DND-41 (cell line): ENCODE results near the gene IL36B.

ENCODE experiments used
- ATAC-seq: fragments of 200-7000 bp; cut with Tn5 transposase; 3 replicates; pipeline ENCODE4 v1.9.1; 2021; ENCODE audit warnings: low read depth; ENCODE audit not compliant: insufficient read depth
- DNase-seq: peaks from one replicate; pipeline ENCODE4 v3.0.0-alpha.2; 2020
- H2AFZ ChIP-seq: 2 replicates; pipeline ENCODE4 v1.6.0; 2012; ENCODE audit warnings: low read depth, low read length
- H3K27ac ChIP-seq: 2 replicates; pipeline ENCODE4 v1.5.1; 2012; ENCODE audit warnings: low read length, inconsistent platforms
- H3K27me3 ChIP-seq: fragments of 200-600 bp; sonication (generic); 2 replicates; pipeline ENCODE4 v1.6.0; 2012; ENCODE audit warnings: low read length, mild to moderate bottlenecking, inconsistent platforms; ENCODE audit not compliant: insufficient read depth, poor library complexity
- H3K36me3 ChIP-seq: 2 replicates; pipeline ENCODE4 v1.5.1; 2012; ENCODE audit warnings: low read length, inconsistent platforms; ENCODE audit not compliant: insufficient read depth
- H3K4me1 ChIP-seq: 2 replicates; pipeline ENCODE4 v1.5.1; 2012; ENCODE audit warnings: mild to moderate bottlenecking, low read length; ENCODE audit not compliant: insufficient read depth
- H3K4me2 ChIP-seq: 2 replicates; pipeline ENCODE4 v1.6.0; 2012; ENCODE audit warnings: mild to moderate bottlenecking, moderate library complexity, low read length, inconsistent platforms; ENCODE audit not compliant: insufficient read depth
- H3K4me3 ChIP-seq, 2 experiments: fragments of 200-600 bp in 1 of 2; shearing (Covaris generic) in 1 of 2; 2 replicates each; pipeline ENCODE4 v1.5.1; 2012 to 2016; ENCODE audit warnings: inconsistent platforms in 2 of 2, low read length in 2 of 2, mild to moderate bottlenecking in 2 of 2, low read depth in 1 of 2, moderate library complexity in 1 of 2
- H3K79me2 ChIP-seq: 2 replicates; pipeline ENCODE4 v1.6.0; 2012; ENCODE audit warnings: low read length, inconsistent platforms; ENCODE audit not compliant: insufficient read depth
- H3K9ac ChIP-seq: 2 replicates; pipeline ENCODE4 v1.6.0; 2012; ENCODE audit warnings: low read depth, mild to moderate bottlenecking, inconsistent platforms, low read length, moderate library complexity
- H3K9me3 ChIP-seq: 2 replicates; pipeline ENCODE4 v1.5.1; 2012; ENCODE audit warnings: low read length, moderate library complexity, mild to moderate bottlenecking, inconsistent platforms; ENCODE audit not compliant: insufficient read depth, severe bottlenecking
- H4K20me1 ChIP-seq: 2 replicates; pipeline ENCODE4 v1.6.0; 2012; ENCODE audit warnings: low read length; ENCODE audit not compliant: insufficient read depth
- EZH2 ChIP-seq: IDR thresholded peaks from 3 replicates; pipeline ENCODE4 v1.6.1; 2012; ENCODE audit warnings: borderline replicate concordance, low read depth, mild to moderate bottlenecking, moderate library complexity, low read length, inconsistent platforms; ENCODE audit not compliant: severe bottlenecking
- TF ChIP-seq, protein P1 (sequence below): IDR thresholded peaks from 2 replicates; pipeline ENCODE4 v1.5.1; 2012; ENCODE audit warnings: borderline replicate concordance, low read length, moderate library complexity, mild to moderate bottlenecking; ENCODE audit not compliant: poor library complexity, severe bottlenecking; ENCODE audit errors: extremely low read depth

The IL36B gene

DNA sequence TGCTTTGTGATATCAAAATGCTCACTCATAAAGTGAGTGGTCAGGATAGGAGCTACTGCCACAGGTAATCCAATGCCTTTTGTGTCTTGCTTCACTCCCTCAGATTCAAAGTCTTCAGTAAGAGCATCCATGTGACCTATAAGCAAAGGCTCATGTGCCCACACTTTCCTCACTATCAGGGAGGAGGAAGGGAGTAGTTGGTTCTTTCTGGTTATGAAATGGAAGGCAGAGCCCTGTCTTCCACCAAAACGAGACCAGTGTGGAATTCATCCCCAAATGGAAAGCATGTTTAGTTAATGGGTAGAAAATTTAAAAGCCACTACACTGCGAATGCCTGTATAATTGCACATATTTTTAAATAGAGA, 40.9 kb upstream of the IL36B start:
- ATAC-seq (no peak), DNase-seq (no peak)
- no peaks in the 10 kb centered on the region for H3K4me1 ChIP-seq
- no peak overlapping the region for H3K9ac ChIP-seq
- H3K4me3 ChIP-seq: no peak overlapping the region
- H3K9me3 ChIP-seq: no peaks in the 10 kb centered on the region
- no peak overlapping the region for H2AFZ ChIP-seq
- H3K4me2 ChIP-seq: no peak overlapping the region
- no peaks in the 10 kb centered on the region for H3K36me3 ChIP-seq
- no peak overlapping the region for H3K27ac ChIP-seq
- H4K20me1 ChIP-seq: no peaks in the 10 kb centered on the region
- H3K79me2 ChIP-seq: no peaks in the 10 kb centered on the region
- TF ChIP-seq EZH2: no peak
- TF ChIP-seq, protein P1, sequence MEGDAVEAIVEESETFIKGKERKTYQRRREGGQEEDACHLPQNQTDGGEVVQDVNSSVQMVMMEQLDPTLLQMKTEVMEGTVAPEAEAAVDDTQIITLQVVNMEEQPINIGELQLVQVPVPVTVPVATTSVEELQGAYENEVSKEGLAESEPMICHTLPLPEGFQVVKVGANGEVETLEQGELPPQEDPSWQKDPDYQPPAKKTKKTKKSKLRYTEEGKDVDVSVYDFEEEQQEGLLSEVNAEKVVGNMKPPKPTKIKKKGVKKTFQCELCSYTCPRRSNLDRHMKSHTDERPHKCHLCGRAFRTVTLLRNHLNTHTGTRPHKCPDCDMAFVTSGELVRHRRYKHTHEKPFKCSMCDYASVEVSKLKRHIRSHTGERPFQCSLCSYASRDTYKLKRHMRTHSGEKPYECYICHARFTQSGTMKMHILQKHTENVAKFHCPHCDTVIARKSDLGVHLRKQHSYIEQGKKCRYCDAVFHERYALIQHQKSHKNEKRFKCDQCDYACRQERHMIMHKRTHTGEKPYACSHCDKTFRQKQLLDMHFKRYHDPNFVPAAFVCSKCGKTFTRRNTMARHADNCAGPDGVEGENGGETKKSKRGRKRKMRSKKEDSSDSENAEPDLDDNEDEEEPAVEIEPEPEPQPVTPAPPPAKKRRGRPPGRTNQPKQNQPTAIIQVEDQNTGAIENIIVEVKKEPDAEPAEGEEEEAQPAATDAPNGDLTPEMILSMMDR: no peak
- H3K27me3 ChIP-seq: peaks cover 16% of the 10 kb centered on the region

DNA sequence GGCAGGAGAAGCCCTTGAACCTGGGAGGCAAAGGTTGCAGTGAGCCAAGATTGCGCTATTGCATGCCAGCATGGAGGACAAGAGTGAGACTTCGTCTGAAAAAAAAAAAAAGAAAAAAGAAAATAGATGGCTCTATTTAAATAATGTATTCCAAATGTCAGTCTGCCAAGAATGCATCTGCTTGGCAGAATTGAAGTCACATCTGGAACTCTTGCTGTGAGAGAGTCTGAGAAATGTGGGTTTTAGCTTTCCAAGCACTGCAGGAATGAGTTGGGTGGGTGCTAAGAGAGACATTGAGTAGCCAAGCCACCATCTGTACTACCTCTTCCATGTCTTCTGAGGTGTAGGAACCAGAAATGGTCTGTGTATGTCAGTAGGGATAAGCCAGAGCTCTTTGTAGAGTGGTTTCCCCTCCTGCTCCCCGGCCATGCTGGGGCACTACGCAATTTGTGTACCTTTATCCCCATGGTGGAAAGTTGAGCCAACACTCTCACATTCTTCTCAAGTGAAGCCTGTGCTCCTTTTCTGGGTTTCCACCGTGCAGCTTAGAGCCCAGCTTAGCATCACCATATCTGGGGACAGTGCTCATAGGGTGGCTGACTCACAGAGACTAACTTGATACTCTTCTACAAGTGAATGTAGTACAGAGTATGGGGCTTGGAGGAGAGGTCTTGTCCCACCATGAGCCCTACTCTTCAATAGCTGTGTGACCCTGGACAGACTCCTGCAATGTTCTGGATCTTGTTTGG, 40.4 kb upstream of the IL36B start:
- H3K79me2 ChIP-seq: no peaks in the 10 kb centered on the region
- H3K9me3 ChIP-seq: no peaks in the 10 kb centered on the region
- no peaks in the 10 kb centered on the region for H4K20me1 ChIP-seq
- no peak overlapping the region for H2AFZ ChIP-seq
- no peak overlapping the region for H3K4me3 ChIP-seq
- H3K4me1 ChIP-seq: no peaks in the 10 kb centered on the region
- no peak overlapping the region for H3K27ac ChIP-seq
- H3K9ac ChIP-seq: no peak overlapping the region
- ATAC-seq: no peak
- TF ChIP-seq EZH2: no peak
- TF ChIP-seq, protein P1: no peak
- H3K4me2 ChIP-seq: no peak overlapping the region
- peaks cover 16% of the 10 kb centered on the region for H3K27me3 ChIP-seq
- no peak for DNase-seq
- H3K36me3 ChIP-seq: no peaks in the 10 kb centered on the region

GRCh38 chr2:113091231-113091896, 38.7 kb upstream of the IL36B start:
- Histone ChIP-seq H3K4me1 (no peaks in the 10 kb centered on the region), H3K9me3 (no peaks in the 10 kb centered on the region), H3K27ac (no peak overlapping the region), H3K36me3 (no peaks in the 10 kb centered on the region), H3K4me3 (no peak overlapping the region), H2AFZ (no peak overlapping the region), H3K9ac (no peak overlapping the region), H3K4me2 (no peak overlapping the region), H3K27me3 (peaks cover 16% of the 10 kb centered on the region), H4K20me1 (no peaks in the 10 kb centered on the region), H3K79me2 (no peaks in the 10 kb centered on the region)
- DNase-seq (no peak), ATAC-seq (no peak)
- TF ChIP-seq, protein P1: no peak
- TF ChIP-seq EZH2: no peak
